Mesothelial cell of epicardium (in vitro differentiated cells): Measurements from ENCODE around the gene RGL3. TPM values are rescaled to one million over a fixed set of nuclear protein-coding genes. Genes with fewer than 3 reads are reported as not detected.

Experiments
- DNase-seq, 2 experiments: peaks; one replicate each; pipeline ENCODE4 v3.0.0; 2021; ENCODE audit warnings: low spot score in 2 of 2; ENCODE audit not compliant: unreplicated experiment in 2 of 2
- H3K27ac Mint-ChIP-seq: 2 replicates; pipeline ENCODE4 v1.8.0; 2021; ENCODE audit warnings: mixed read lengths
- H3K27me3 Mint-ChIP-seq: 2 replicates; pipeline ENCODE4 v1.8.0; 2021; ENCODE audit warnings: low read depth, mixed read lengths
- H3K36me3 Mint-ChIP-seq: 2 replicates; pipeline ENCODE4 v1.8.0; 2021; ENCODE audit warnings: mixed read lengths
- H3K4me1 Mint-ChIP-seq: 2 replicates; pipeline ENCODE4 v1.8.0; 2021; ENCODE audit warnings: mixed read lengths
- H3K4me3 Mint-ChIP-seq: 2 replicates; pipeline ENCODE4 v1.8.0; 2021; ENCODE audit warnings: mild to moderate bottlenecking, moderate library complexity, mixed read lengths
- H3K9me3 Mint-ChIP-seq: 2 replicates; pipeline ENCODE4 v1.8.0; 2021; ENCODE audit warnings: mixed read lengths
- CTCF ChIP-seq: fragments of 200-600 bp; sonication (generic); IDR thresholded peaks from one replicate; pipeline ENCODE4 v1.5.0; 2021; ENCODE audit warnings: antibody characterized with exemption; ENCODE audit not compliant: unreplicated experiment
- total RNA-seq: library from RNA; stranded (reverse); gene quantifications from 3 replicates; pipeline ENCODE4 v1.2.1, GENCODE V29; 2021

The RGL3 gene
- total RNA-seq, 1 donor from 2014 or later = 80.8 TPM

- no peak for TF ChIP-seq CTCF
- Mint-ChIP-seq H3K4me1 (peaks cover 6% of the 10 kb centered on the region), H3K27me3 (no peaks in the 10 kb centered on the region), H3K36me3 (peaks cover 11% of the 10 kb centered on the region), H3K4me3 (no peak overlapping the region), H3K27ac (peak overlapping the region; percentile 79), H3K9me3 (no peaks in the 10 kb centered on the region)
- DNase-seq = no peak
Observed at GRCh38 chr19:11404588-11405222, 14.4 kb downstream of the RGL3 start.

- Mint-ChIP-seq H3K36me3 (peaks cover 14% of the 10 kb centered on the region), H3K4me3 (no peak overlapping the region), H3K9me3 (no peaks in the 10 kb centered on the region), H3K4me1 (peaks cover 6% of the 10 kb centered on the region), H3K27ac (no peak overlapping the region), H3K27me3 (no peaks in the 10 kb centered on the region)
- no peak for TF ChIP-seq CTCF
- DNase-seq = no peak
Observed at GRCh38 chr19:11401808-11402543, 17.1 kb downstream of the RGL3 start.

GRCh38 chr19:11400798-11401197, 18.3 kb downstream of the RGL3 start:
- H3K27ac Mint-ChIP-seq = no peak overlapping the region
- peaks cover 14% of the 10 kb centered on the region for H3K36me3 Mint-ChIP-seq
- DNase-seq = no peak

GRCh38 chr19:11399667-11400066, 19.4 kb downstream of the RGL3 start:
- Mint-ChIP-seq H3K9me3 (no peaks in the 10 kb centered on the region), H3K27me3 (no peaks in the 10 kb centered on the region), H3K4me1 (peaks cover under 1% of the 10 kb centered on the region), H3K36me3 (peaks cover 13% of the 10 kb centered on the region), H3K27ac (no peak overlapping the region), H3K4me3 (no peak overlapping the region)
- no peak for DNase-seq
- TF ChIP-seq CTCF = no peak

More at GRCh38 chr19:11400798-11401197, 18.3 kb downstream of the RGL3 start:
- H3K9me3 Mint-ChIP-seq = no peaks in the 10 kb centered on the region
- no peak for TF ChIP-seq CTCF
- H3K4me1 Mint-ChIP-seq = peaks cover 6% of the 10 kb centered on the region
- no peak overlapping the region for H3K4me3 Mint-ChIP-seq
- no peaks in the 10 kb centered on the region for H3K27me3 Mint-ChIP-seq

- no peak overlapping the region for H3K4me3 Mint-ChIP-seq
- no peak for DNase-seq
- no peaks in the 10 kb centered on the region for H3K9me3 Mint-ChIP-seq
- no peaks in the 10 kb centered on the region for H3K4me1 Mint-ChIP-seq
- H3K27me3 Mint-ChIP-seq = no peaks in the 10 kb centered on the region
- H3K36me3 Mint-ChIP-seq = peaks cover 12% of the 10 kb centered on the region
- H3K27ac Mint-ChIP-seq = no peak overlapping the region
- TF ChIP-seq CTCF = no peak
Observed at GRCh38 chr19:11397089-11397610, 22.0 kb downstream of the RGL3 start.
